Ishikawa (cell line): ENCODE results near the gene GTF3C5.

Experiments used
- CEBPB ChIP-seq: IDR thresholded peaks from 2 replicates; pipeline ENCODE4 v1.6.1; 2012
- CREB1 ChIP-seq: IDR thresholded peaks from 2 replicates; pipeline ENCODE4 v1.6.1; 2012; ENCODE audit warnings: low read depth
- EGR1 ChIP-seq: IDR thresholded peaks from 2 replicates; pipeline ENCODE4 v1.6.1; 2012
- EP300 ChIP-seq: IDR thresholded peaks from 2 replicates; pipeline ENCODE4 v1.6.1; 2012; ENCODE audit warnings: borderline replicate concordance
- FOXM1 ChIP-seq: IDR thresholded peaks from 2 replicates; pipeline ENCODE4 v1.6.1; 2012; ENCODE audit warnings: low read depth, borderline replicate concordance
- MAX ChIP-seq: IDR thresholded peaks from 2 replicates; pipeline ENCODE4 v1.6.1; 2012
- NFIC ChIP-seq: IDR thresholded peaks from 2 replicates; pipeline ENCODE4 v1.6.1; 2012
- RAD21 ChIP-seq: IDR thresholded peaks from 2 replicates; pipeline ENCODE4 v1.6.1; 2012; ENCODE audit warnings: low read depth
- REST ChIP-seq: IDR thresholded peaks from 2 replicates; pipeline ENCODE4 v1.6.1; 2012; ENCODE audit warnings: low read depth, mild to moderate bottlenecking
- TAF1 ChIP-seq: IDR thresholded peaks from 2 replicates; pipeline ENCODE4 v1.6.1; 2012; ENCODE audit warnings: low read depth, mild to moderate bottlenecking
- TCF12 ChIP-seq: IDR thresholded peaks from 2 replicates; pipeline ENCODE4 v1.6.1; 2012; ENCODE audit warnings: low read depth
- TEAD4 ChIP-seq: IDR thresholded peaks from 2 replicates; pipeline ENCODE4 v1.6.1; 2012
- USF1 ChIP-seq: IDR thresholded peaks from 2 replicates; pipeline ENCODE4 v1.6.1; 2012
- YY1 ChIP-seq: IDR thresholded peaks from 2 replicates; pipeline ENCODE4 v1.6.1; 2012; ENCODE audit warnings: low read depth
- ZBTB7A ChIP-seq: IDR thresholded peaks from 2 replicates; pipeline ENCODE4 v1.6.1; 2012; ENCODE audit warnings: low read depth

Gene GTF3C5

GRCh38 chr9:133066181-133066983 lies 35.6 kb downstream of the GTF3C5 start:
- TF ChIP-seq TEAD4: no peak
- no peak for TF ChIP-seq RAD21
- TF ChIP-seq USF1: no peak
- no peak for TF ChIP-seq MAX
- no peak for TF ChIP-seq YY1
- TF ChIP-seq FOXM1: no peak

GRCh38 chr9:133067006-133067405 lies 36.2 kb downstream of the GTF3C5 start:
- TF ChIP-seq USF1 (no peak), REST (no peak), TCF12 (no peak), NFIC (no peak), EP300 (no peak), ZBTB7A (no peak), FOXM1 (no peak), TAF1 (no peak), RAD21 (no peak), TEAD4 (no peak)

- TF ChIP-seq EP300 (no peak), TEAD4 (no peak), CREB1 (no peak), CEBPB (no peak), MAX (no peak), ZBTB7A (no peak), USF1 (no peak), RAD21 (no peak), TAF1 (no peak), TCF12 (no peak), NFIC (no peak), FOXM1 (no peak), REST (no peak)
Measured at GRCh38 chr9:133067813-133068212, 37.0 kb downstream of the GTF3C5 start.

GRCh38 chr9:133071484-133072150 lies 40.8 kb downstream of the GTF3C5 start:
- TF ChIP-seq TCF12: no peak
- TF ChIP-seq CEBPB: no peak
- no peak for TF ChIP-seq ZBTB7A
- no peak for TF ChIP-seq EP300
- no peak for TF ChIP-seq FOXM1
- TF ChIP-seq YY1: no peak
- TF ChIP-seq TAF1: no peak

GRCh38 chr9:133073086-133074014 lies 42.6 kb downstream of the GTF3C5 start:
- TF ChIP-seq TAF1 (no peak), USF1 (no peak), CEBPB (no peak), MAX (no peak), ZBTB7A (no peak), EGR1 (no peak), EP300 (no peak), TCF12 (no peak), FOXM1 (no peak), RAD21 (no peak), YY1 (no peak), NFIC (no peak), REST (no peak), CREB1 (no peak), TEAD4 (no peak)
